ENCODE measurements around the gene BAZ2B. TPM values are rescaled to one million over a fixed set of nuclear protein-coding genes. Genes with fewer than 3 reads are reported as not detected.

The BAZ2B gene
- total RNA-seq, 1 donor from 2014 or later: 226 TPM

- Mint-ChIP-seq H3K4me1 (ENCODE audit: low read depth, unreplicated experiment) (peaks cover 6% of the 10 kb centered on the region), H3K9me3 (ENCODE audit: unreplicated experiment) (peaks cover 1% of the 10 kb centered on the region)
These were observed 335.3 kb downstream of the BAZ2B start for GRCh38 chr2:159281002-159281401.

GRCh38 chr2:159279700-159280099 is 336.6 kb downstream of the BAZ2B start:
- Mint-ChIP-seq H3K4me3 (ENCODE audit: unreplicated experiment) (no peak overlapping the region), H3K27ac (ENCODE audit: unreplicated experiment) (no peak overlapping the region), H3K9me3 (ENCODE audit: unreplicated experiment) (no peaks in the 10 kb centered on the region), H3K4me1 (ENCODE audit: low read depth, unreplicated experiment) (peaks cover 4% of the 10 kb centered on the region), H3K36me3 (ENCODE audit: unreplicated experiment) (no peaks in the 10 kb centered on the region), H3K27me3 (ENCODE audit: unreplicated experiment) (no peaks in the 10 kb centered on the region)
- DNase-seq: no peak
- no peak for TF ChIP-seq CTCF (IDR thresholded peaks at IDR 0.05; ENCODE audit: partially characterized antibody, unreplicated experiment)

More at GRCh38 chr2:159281002-159281401, 335.3 kb downstream of the BAZ2B start:
- TF ChIP-seq CTCF (IDR thresholded peaks at IDR 0.05; ENCODE audit: partially characterized antibody, unreplicated experiment): no peak
- DNase-seq: no peak
- H3K27ac Mint-ChIP-seq (ENCODE audit: unreplicated experiment): no peak overlapping the region
- no peak overlapping the region for H3K4me3 Mint-ChIP-seq (ENCODE audit: unreplicated experiment)
- no peaks in the 10 kb centered on the region for H3K27me3 Mint-ChIP-seq (ENCODE audit: unreplicated experiment)
- H3K36me3 Mint-ChIP-seq (ENCODE audit: unreplicated experiment): no peaks in the 10 kb centered on the region

- no peaks in the 10 kb centered on the region for H3K36me3 Mint-ChIP-seq (ENCODE audit: unreplicated experiment)
- H3K4me3 Mint-ChIP-seq (ENCODE audit: unreplicated experiment): no peak overlapping the region
- no peaks in the 10 kb centered on the region for H3K4me1 Mint-ChIP-seq (ENCODE audit: low read depth, unreplicated experiment)
- no peak for TF ChIP-seq CTCF (IDR thresholded peaks at IDR 0.05; ENCODE audit: partially characterized antibody, unreplicated experiment)
- H3K27me3 Mint-ChIP-seq (ENCODE audit: unreplicated experiment): no peaks in the 10 kb centered on the region
- no peak overlapping the region for H3K27ac Mint-ChIP-seq (ENCODE audit: unreplicated experiment)
- DNase-seq: no peak
- no peaks in the 10 kb centered on the region for H3K9me3 Mint-ChIP-seq (ENCODE audit: unreplicated experiment)
These were observed 341.2 kb downstream of the BAZ2B start for GRCh38 chr2:159275111-159275510.

GRCh38 chr2:159272156-159272555 is 344.2 kb downstream of the BAZ2B start:
- no peaks in the 10 kb centered on the region for H3K36me3 Mint-ChIP-seq (ENCODE audit: unreplicated experiment)
- H3K9me3 Mint-ChIP-seq (ENCODE audit: unreplicated experiment): no peaks in the 10 kb centered on the region
- TF ChIP-seq CTCF (IDR thresholded peaks at IDR 0.05; ENCODE audit: partially characterized antibody, unreplicated experiment): no peak
- no peak overlapping the region for H3K27ac Mint-ChIP-seq (ENCODE audit: unreplicated experiment)
- H3K27me3 Mint-ChIP-seq (ENCODE audit: unreplicated experiment): no peaks in the 10 kb centered on the region
- no peak for DNase-seq
- H3K4me1 Mint-ChIP-seq (ENCODE audit: low read depth, unreplicated experiment): no peaks in the 10 kb centered on the region
- no peak overlapping the region for H3K4me3 Mint-ChIP-seq (ENCODE audit: unreplicated experiment)

- H3K9me3 Mint-ChIP-seq (ENCODE audit: unreplicated experiment): no peaks in the 10 kb centered on the region
- no peak overlapping the region for H3K27ac Mint-ChIP-seq (ENCODE audit: unreplicated experiment)
- no peaks in the 10 kb centered on the region for H3K27me3 Mint-ChIP-seq (ENCODE audit: unreplicated experiment)
- no peak for DNase-seq
- H3K4me3 Mint-ChIP-seq (ENCODE audit: unreplicated experiment): no peak overlapping the region
- TF ChIP-seq CTCF (IDR thresholded peaks at IDR 0.05; ENCODE audit: partially characterized antibody, unreplicated experiment): no peak
- no peaks in the 10 kb centered on the region for H3K4me1 Mint-ChIP-seq (ENCODE audit: low read depth, unreplicated experiment)
- no peaks in the 10 kb centered on the region for H3K36me3 Mint-ChIP-seq (ENCODE audit: unreplicated experiment)
These were observed 345.5 kb downstream of the BAZ2B start for GRCh38 chr2:159270744-159271379.

Other genes with a start within 250 kb of the BAZ2B start
- gene MARCHF7, start 96.0 kb upstream of the BAZ2B start, total RNA-seq (ENCODE audit: unreplicated experiment): 88.8 TPM
- not detected for gene CD302, start 181.7 kb upstream of the BAZ2B start, total RNA-seq (ENCODE audit: unreplicated experiment)